GM23248 (cell line): ENCODE results near the gene TBC1D21.

Source experiments
- EZH2 ChIP-seq: fragments of 200-600 bp; sonication (generic); IDR thresholded peaks from 2 replicates; pipeline ENCODE4 v1.6.1; 2018; ENCODE audit warnings: antibody characterized with exemption, mild to moderate bottlenecking; ENCODE audit not compliant: insufficient read depth, poor library complexity, severe bottlenecking
- EZH2phosphoT487 ChIP-seq: fragments of 200-600 bp; sonication (generic); IDR thresholded peaks from 2 replicates; pipeline ENCODE4 v1.6.1; 2018; ENCODE audit warnings: antibody characterized with exemption, moderate library complexity, mild to moderate bottlenecking, low read depth; ENCODE audit not compliant: insufficient read depth

- no peak for TF ChIP-seq EZH2
- TF ChIP-seq EZH2phosphoT487, result no peak
Observed at GRCh38 chr15:73899197-73900094, 26.1 kb downstream of the TBC1D21 start.
